Mesendoderm (in vitro differentiated cells): ENCODE data around the gene FAM135A.

Experiments
- DNase-seq: peaks from one replicate; pipeline ENCODE4 v3.0.0; 2013
- H2AK5ac ChIP-seq: 2 replicates; pipeline ENCODE4 v1.6.1; 2013; ENCODE audit warnings: low read length, inconsistent platforms
- H2BK120ac ChIP-seq: 2 replicates; pipeline ENCODE4 v1.6.1; 2013; ENCODE audit warnings: low read depth, mild to moderate bottlenecking, low read length, moderate library complexity, mixed read lengths
- H2BK15ac ChIP-seq: replicated peaks from 2 replicates; pipeline ENCODE4 v1.6.1; 2013; ENCODE audit warnings: low read depth, mild to moderate bottlenecking, moderate library complexity
- H2BK5ac ChIP-seq: 2 replicates; pipeline ENCODE4 v1.6.1; 2013; ENCODE audit warnings: low read length, inconsistent platforms
- H3K18ac ChIP-seq: 2 replicates; pipeline ENCODE4 v1.6.1; 2013; ENCODE audit warnings: mild to moderate bottlenecking, low read length, mixed read lengths
- H3K23ac ChIP-seq: one replicate; pipeline ENCODE4 v1.6.1; 2013; ENCODE audit warnings: low read length
- H3K27ac ChIP-seq: 2 replicates; pipeline ENCODE4 v1.5.1; 2013; ENCODE audit warnings: low read depth, mild to moderate bottlenecking, inconsistent platforms, low read length, moderate library complexity
- H3K27me3 ChIP-seq: 2 replicates; pipeline ENCODE4 v1.6.1; 2013; ENCODE audit warnings: low read length, control low read depth, mild to moderate bottlenecking, inconsistent platforms; ENCODE audit not compliant: insufficient read depth, poor library complexity
- H3K36me3 ChIP-seq: 2 replicates; pipeline ENCODE4 v1.6.1; 2013; ENCODE audit warnings: low read length, inconsistent platforms; ENCODE audit not compliant: control insufficient read depth, insufficient read depth
- H3K4ac ChIP-seq: one replicate; pipeline ENCODE4 v1.6.1; 2013; ENCODE audit warnings: low read depth, mild to moderate bottlenecking, low read length, moderate library complexity
- H3K4me1 ChIP-seq: 2 replicates; pipeline ENCODE4 v1.6.1; 2013; ENCODE audit warnings: low read depth, low read length, inconsistent platforms; ENCODE audit not compliant: control insufficient read depth
- H3K4me2 ChIP-seq: 2 replicates; pipeline ENCODE4 v1.6.1; 2013; ENCODE audit warnings: low read length
- H3K4me3 ChIP-seq: 2 replicates; pipeline ENCODE4 v1.5.1; 2013; ENCODE audit warnings: mild to moderate bottlenecking, low read length
- H3K56ac ChIP-seq: one replicate; pipeline ENCODE4 v1.6.1; 2013; ENCODE audit warnings: low read length
- H3K79me1 ChIP-seq: 2 replicates; pipeline ENCODE4 v1.6.1; 2013; ENCODE audit warnings: low read length, inconsistent platforms
- H3K79me2 ChIP-seq: 2 replicates; pipeline ENCODE4 v1.6.1; 2013; ENCODE audit warnings: mild to moderate bottlenecking, low read length; ENCODE audit not compliant: control insufficient read depth, insufficient read depth
- H3K9ac ChIP-seq: 2 replicates; pipeline ENCODE4 v1.6.1; 2013; ENCODE audit warnings: low read length, inconsistent platforms
- H4K5ac ChIP-seq: one replicate; pipeline ENCODE4 v1.6.1; 2013; ENCODE audit warnings: low read length
- H4K8ac ChIP-seq: one replicate; pipeline ENCODE4 v1.6.1; 2013; ENCODE audit warnings: low read depth, mild to moderate bottlenecking, control low read depth, low read length, moderate library complexity
- WGBS: extraction: QIAGEN DNeasy Blood & Tissue Kit; methylation state at CpG from one replicate; pipeline ENCODE4 v1.1.7; 2013; ENCODE audit warnings: low lambda C conversion rate, missing lambda C conversion rate; ENCODE audit not compliant: insufficient coverage; ENCODE audit errors: extremely low coverage; 5-methylcytosine and 5-hydroxymethylcytosine counted together

Gene FAM135A

GRCh38 chr6:70413992-70414494 is 735 bp downstream of the FAM135A start:
- Histone ChIP-seq H3K79me1 (peaks cover 6% of the 10 kb centered on the region), H3K79me2 (peaks cover 16% of the 10 kb centered on the region), H3K4me3 (peak overlapping the region; percentile 99), H3K27ac (no peak overlapping the region), H3K56ac (peak overlapping the region; percentile 99), H2BK5ac (no peak overlapping the region), H3K27me3 (no peaks in the 10 kb centered on the region), H2AK5ac (no peak overlapping the region), H2BK15ac (no peak overlapping the region), H4K8ac (no peak overlapping the region), H3K18ac (no peak overlapping the region), H3K4me1 (no peaks in the 10 kb centered on the region), H3K36me3 (no peaks in the 10 kb centered on the region), H2BK120ac (no peak overlapping the region), H3K4me2 (peak overlapping the region; percentile 82), H4K5ac (no peak overlapping the region), H3K23ac (no peak overlapping the region), H3K4ac (no peak overlapping the region), H3K9ac (peak overlapping the region; percentile 91)
- DNase-seq, result peak; percentile 50
- WGBS, result no CpG with 5 or more reads among the region's 20 CpGs

- no peak overlapping the region for H2AK5ac ChIP-seq
- H3K79me1 ChIP-seq, result peaks cover 6% of the 10 kb centered on the region
- no peak overlapping the region for H3K9ac ChIP-seq
- peaks cover 17% of the 10 kb centered on the region for H3K79me2 ChIP-seq
- H3K23ac ChIP-seq, result no peak overlapping the region
- DNase-seq, result no peak
- no peak overlapping the region for H3K56ac ChIP-seq
- H3K4me2 ChIP-seq, result no peak overlapping the region
- H3K18ac ChIP-seq, result no peak overlapping the region
- H3K4ac ChIP-seq, result no peak overlapping the region
- H4K5ac ChIP-seq, result no peak overlapping the region
- no peak overlapping the region for H3K4me3 ChIP-seq
- H2BK5ac ChIP-seq, result no peak overlapping the region
- H2BK120ac ChIP-seq, result no peak overlapping the region
- H2BK15ac ChIP-seq, result no peak overlapping the region
- H3K27ac ChIP-seq, result no peak overlapping the region
- no CpG with 5 or more reads among the region's 2 CpGs for WGBS
- no peaks in the 10 kb centered on the region for H3K4me1 ChIP-seq
- no peak overlapping the region for H4K8ac ChIP-seq
- no peaks in the 10 kb centered on the region for H3K27me3 ChIP-seq
- no peaks in the 10 kb centered on the region for H3K36me3 ChIP-seq
These were observed 1.5 kb downstream of the FAM135A start for GRCh38 chr6:70414813-70415212.

- Histone ChIP-seq H3K4me3 (no peak overlapping the region), H4K8ac (no peak overlapping the region), H3K27ac (no peak overlapping the region), H3K56ac (no peak overlapping the region), H3K79me2 (peaks cover 21% of the 10 kb centered on the region), H3K4ac (no peak overlapping the region), H2BK120ac (no peak overlapping the region), H3K27me3 (no peaks in the 10 kb centered on the region), H2BK5ac (no peak overlapping the region), H3K4me2 (no peak overlapping the region), H4K5ac (no peak overlapping the region), H2AK5ac (no peak overlapping the region), H3K4me1 (no peaks in the 10 kb centered on the region), H2BK15ac (no peak overlapping the region), H3K36me3 (no peaks in the 10 kb centered on the region), H3K18ac (no peak overlapping the region), H3K9ac (no peak overlapping the region), H3K23ac (no peak overlapping the region), H3K79me1 (peaks cover 6% of the 10 kb centered on the region)
- DNase-seq, result no peak
These were observed 1.9 kb downstream of the FAM135A start for GRCh38 chr6:70415247-70415646.

- Histone ChIP-seq H2BK120ac (no peak overlapping the region), H3K79me2 (peaks cover 22% of the 10 kb centered on the region), H3K9ac (no peak overlapping the region), H4K5ac (no peak overlapping the region), H2BK5ac (no peak overlapping the region), H3K4ac (no peak overlapping the region), H3K4me1 (no peaks in the 10 kb centered on the region), H3K18ac (no peak overlapping the region), H2BK15ac (no peak overlapping the region), H3K56ac (no peak overlapping the region), H3K79me1 (peaks cover 6% of the 10 kb centered on the region), H3K4me2 (no peak overlapping the region), H3K36me3 (no peaks in the 10 kb centered on the region), H3K4me3 (no peak overlapping the region), H3K27me3 (no peaks in the 10 kb centered on the region), H4K8ac (no peak overlapping the region), H2AK5ac (no peak overlapping the region), H3K27ac (no peak overlapping the region), H3K23ac (no peak overlapping the region)
- DNase-seq, result no peak
- no CpG with 5 or more reads among the region's 1 CpG for WGBS
These were observed 2.4 kb downstream of the FAM135A start for GRCh38 chr6:70415660-70416059.

- WGBS, result no CpG with 5 or more reads among the region's 2 CpGs
- Histone ChIP-seq H3K23ac (no peak overlapping the region), H3K27me3 (no peaks in the 10 kb centered on the region), H3K4ac (no peak overlapping the region), H3K27ac (no peak overlapping the region), H2AK5ac (no peak overlapping the region), H4K5ac (no peak overlapping the region), H3K4me2 (no peak overlapping the region), H4K8ac (no peak overlapping the region), H3K4me3 (no peak overlapping the region), H3K9ac (no peak overlapping the region), H3K79me1 (peaks cover 16% of the 10 kb centered on the region), H3K36me3 (no peaks in the 10 kb centered on the region), H3K79me2 (peaks cover 22% of the 10 kb centered on the region), H2BK5ac (no peak overlapping the region), H2BK15ac (no peak overlapping the region), H3K56ac (no peak overlapping the region), H2BK120ac (no peak overlapping the region), H3K18ac (no peak overlapping the region), H3K4me1 (no peaks in the 10 kb centered on the region)
- DNase-seq, result peak; percentile 7
These were observed 8.2 kb downstream of the FAM135A start for GRCh38 chr6:70421509-70421908.
